Measurements from ENCODE around the gene UCN2. TPM values are rescaled to one million over a fixed set of nuclear protein-coding genes. Genes with fewer than 3 reads are reported as not detected.
A peak's percentile ranks its signal among the peaks of the same experiment; 100 is the strongest.

UCN2 gene
- total and polyA plus RNA-seq, 9 of the 15 experiments (the other 6 are each of a cell fraction or from before 2014, with no cell fraction given): 0.08 to 0.11 TPM; not detected in 7

DNA sequence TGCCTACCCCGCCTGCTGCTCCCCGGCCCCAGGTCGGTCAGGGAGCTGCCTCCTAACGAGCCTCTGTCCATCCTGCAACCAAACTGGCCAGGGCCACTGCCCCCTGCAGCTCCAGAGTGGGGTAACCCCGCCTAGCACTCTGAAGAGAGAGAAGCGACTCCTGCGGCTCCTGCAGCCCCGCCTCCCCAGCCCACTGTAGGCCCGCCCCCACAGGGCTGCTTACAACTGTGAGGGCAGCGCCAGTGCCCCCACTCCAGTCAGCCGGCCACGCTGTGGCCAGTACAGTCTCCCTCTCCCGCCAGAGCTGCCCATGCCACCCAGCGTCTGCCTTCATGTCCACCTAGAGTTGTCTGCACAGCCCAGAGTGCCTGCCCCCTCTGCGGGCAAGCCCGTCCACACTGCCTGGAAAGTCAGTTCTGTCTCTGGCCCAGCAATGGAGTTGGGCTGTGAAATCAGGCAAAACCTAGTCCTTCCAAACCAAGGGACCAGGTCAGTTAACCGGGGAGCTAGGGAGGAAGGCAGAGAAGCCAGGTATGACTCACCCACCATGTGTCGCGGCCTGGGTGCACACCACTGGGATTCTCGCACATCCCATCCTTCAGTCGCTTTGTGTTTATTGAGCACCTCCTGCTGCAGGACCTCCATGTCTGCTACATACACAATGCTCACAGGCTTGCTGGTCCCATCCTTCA lies 2.4 kb downstream of the UCN2 start (continued):
- TF ChIP-seq, protein P1, sequence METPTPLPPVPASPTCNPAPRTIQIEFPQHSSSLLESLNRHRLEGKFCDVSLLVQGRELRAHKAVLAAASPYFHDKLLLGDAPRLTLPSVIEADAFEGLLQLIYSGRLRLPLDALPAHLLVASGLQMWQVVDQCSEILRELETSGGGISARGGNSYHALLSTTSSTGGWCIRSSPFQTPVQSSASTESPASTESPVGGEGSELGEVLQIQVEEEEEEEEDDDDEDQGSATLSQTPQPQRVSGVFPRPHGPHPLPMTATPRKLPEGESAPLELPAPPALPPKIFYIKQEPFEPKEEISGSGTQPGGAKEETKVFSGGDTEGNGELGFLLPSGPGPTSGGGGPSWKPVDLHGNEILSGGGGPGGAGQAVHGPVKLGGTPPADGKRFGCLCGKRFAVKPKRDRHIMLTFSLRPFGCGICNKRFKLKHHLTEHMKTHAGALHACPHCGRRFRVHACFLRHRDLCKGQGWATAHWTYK (CRISPR knock-in tag; IDR thresholded peaks at IDR 0.05): no peak
- TF ChIP-seq, protein P2, sequence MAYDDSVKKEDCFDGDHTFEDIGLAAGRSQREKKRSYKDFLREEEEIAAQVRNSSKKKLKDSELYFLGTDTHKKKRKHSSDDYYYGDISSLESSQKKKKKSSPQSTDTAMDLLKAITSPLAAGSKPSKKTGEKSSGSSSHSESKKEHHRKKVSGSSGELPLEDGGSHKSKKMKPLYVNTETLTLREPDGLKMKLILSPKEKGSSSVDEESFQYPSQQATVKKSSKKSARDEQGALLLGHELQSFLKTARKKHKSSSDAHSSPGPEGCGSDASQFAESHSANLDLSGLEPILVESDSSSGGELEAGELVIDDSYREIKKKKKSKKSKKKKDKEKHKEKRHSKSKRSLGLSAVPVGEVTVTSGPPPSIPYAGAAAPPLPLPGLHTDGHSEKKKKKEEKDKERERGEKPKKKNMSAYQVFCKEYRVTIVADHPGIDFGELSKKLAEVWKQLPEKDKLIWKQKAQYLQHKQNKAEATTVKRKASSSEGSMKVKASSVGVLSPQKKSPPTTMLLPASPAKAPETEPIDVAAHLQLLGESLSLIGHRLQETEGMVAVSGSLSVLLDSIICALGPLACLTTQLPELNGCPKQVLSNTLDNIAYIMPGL (CRISPR knock-in tag; IDR thresholded peaks at IDR 0.05): no peak
- TF ChIP-seq, protein P3, sequence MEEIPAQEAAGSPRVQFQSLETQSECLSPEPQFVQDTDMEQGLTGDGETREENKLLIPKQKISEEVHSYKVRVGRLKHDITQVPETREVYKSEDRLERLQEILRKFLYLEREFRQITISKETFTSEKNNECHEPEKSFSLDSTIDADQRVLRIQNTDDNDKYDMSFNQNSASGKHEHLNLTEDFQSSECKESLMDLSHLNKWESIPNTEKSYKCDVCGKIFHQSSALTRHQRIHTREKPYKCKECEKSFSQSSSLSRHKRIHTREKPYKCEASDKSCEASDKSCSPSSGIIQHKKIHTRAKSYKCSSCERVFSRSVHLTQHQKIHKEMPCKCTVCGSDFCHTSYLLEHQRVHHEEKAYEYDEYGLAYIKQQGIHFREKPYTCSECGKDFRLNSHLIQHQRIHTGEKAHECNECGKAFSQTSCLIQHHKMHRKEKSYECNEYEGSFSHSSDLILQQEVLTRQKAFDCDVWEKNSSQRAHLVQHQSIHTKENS (CRISPR knock-in tag; IDR thresholded peaks at IDR 0.05): no peak
- TF ChIP-seq, protein P4, sequence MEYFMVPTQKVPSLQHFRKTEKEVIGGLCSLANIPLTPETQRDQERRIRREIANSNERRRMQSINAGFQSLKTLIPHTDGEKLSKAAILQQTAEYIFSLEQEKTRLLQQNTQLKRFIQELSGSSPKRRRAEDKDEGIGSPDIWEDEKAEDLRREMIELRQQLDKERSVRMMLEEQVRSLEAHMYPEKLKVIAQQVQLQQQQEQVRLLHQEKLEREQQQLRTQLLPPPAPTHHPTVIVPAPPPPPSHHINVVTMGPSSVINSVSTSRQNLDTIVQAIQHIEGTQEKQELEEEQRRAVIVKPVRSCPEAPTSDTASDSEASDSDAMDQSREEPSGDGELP (CRISPR knock-in tag; IDR thresholded peaks at IDR 0.05; ENCODE audit: borderline replicate concordance): peak; percentile 43; the same call in 1 of the 2 replicates
- TF ChIP-seq EGR1 (conservative IDR thresholded peaks at IDR 0.05) (peak; percentile 42; the same call in 1 of the 2 replicates), MCM5 (IDR thresholded peaks at IDR 0.05; ENCODE audit: low read depth) (no peak), MEF2A (IDR thresholded peaks at IDR 0.05; ENCODE audit: control insufficient read depth, low read depth, low read length) (no peak), ZNF354B (CRISPR knock-in tag; IDR thresholded peaks at IDR 0.05) (no peak), ZNF224 (CRISPR knock-in tag; IDR thresholded peaks at IDR 0.05) (no peak), BHLHE40 (IDR thresholded peaks at IDR 0.05; ENCODE audit: low read length) (peak; percentile 16; the same call in 1 of the 2 replicates), CTBP1 (IDR thresholded peaks at IDR 0.05; ENCODE audit: borderline replicate concordance) (peak; percentile 29; the same call in 1 of the 2 replicates), ZC3H11A (IDR thresholded peaks at IDR 0.05; ENCODE audit: low read depth, low read length) (no peak), POLR2G (IDR thresholded peaks at IDR 0.05; ENCODE audit: low read depth, low read length) (peak; percentile 60; the same call in 1 of the 2 replicates), ZNF584 (CRISPR knock-in tag; IDR thresholded peaks at IDR 0.05; ENCODE audit: low read depth) (no peak), ZNF764 (CRISPR knock-in tag; IDR thresholded peaks at IDR 0.05; ENCODE audit: low read depth) (0 out of 2 replicates have a peak, but pooled peaks have one; percentile 21)
- TF ChIP-seq, protein P5, sequence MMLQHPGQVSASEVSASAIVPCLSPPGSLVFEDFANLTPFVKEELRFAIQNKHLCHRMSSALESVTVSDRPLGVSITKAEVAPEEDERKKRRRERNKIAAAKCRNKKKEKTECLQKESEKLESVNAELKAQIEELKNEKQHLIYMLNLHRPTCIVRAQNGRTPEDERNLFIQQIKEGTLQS (IDR thresholded peaks at IDR 0.05): peak; percentile 68
- TF ChIP-seq, protein P5 (CRISPR knock-in tag; conservative IDR thresholded peaks at IDR 0.05): no peak
- TF ChIP-seq, protein P6, sequence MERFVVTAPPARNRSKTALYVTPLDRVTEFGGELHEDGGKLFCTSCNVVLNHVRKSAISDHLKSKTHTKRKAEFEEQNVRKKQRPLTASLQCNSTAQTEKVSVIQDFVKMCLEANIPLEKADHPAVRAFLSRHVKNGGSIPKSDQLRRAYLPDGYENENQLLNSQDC (CRISPR knock-in tag; IDR thresholded peaks at IDR 0.05): no peak
- TF ChIP-seq, protein P7, sequence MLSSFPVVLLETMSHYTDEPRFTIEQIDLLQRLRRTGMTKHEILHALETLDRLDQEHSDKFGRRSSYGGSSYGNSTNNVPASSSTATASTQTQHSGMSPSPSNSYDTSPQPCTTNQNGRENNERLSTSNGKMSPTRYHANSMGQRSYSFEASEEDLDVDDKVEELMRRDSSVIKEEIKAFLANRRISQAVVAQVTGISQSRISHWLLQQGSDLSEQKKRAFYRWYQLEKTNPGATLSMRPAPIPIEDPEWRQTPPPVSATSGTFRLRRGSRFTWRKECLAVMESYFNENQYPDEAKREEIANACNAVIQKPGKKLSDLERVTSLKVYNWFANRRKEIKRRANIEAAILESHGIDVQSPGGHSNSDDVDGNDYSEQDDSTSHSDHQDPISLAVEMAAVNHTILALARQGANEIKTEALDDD (IDR thresholded peaks at IDR 0.05): peak; percentile 18; the same call in 1 of the 2 replicates

Measured in K562 (cell line).